NCI-H748 (cell line): ENCODE data around the gene ANGPT4.
"Not testable (repeated sequence)": the region's sequence is repeated elsewhere in the genome, so short reads cannot be mapped to it uniquely, and the experiment has no call there.

Experiments
- DNase-seq: peaks from one replicate; lab custom pipeline; 2025; ENCODE audit not compliant: unreplicated experiment; lab: John Stamatoyannopoulos, UW

Gene ANGPT4

GRCh38 chr20:878511-879307 is 37.4 kb downstream of the ANGPT4 start:
- DNase-seq = no peak

DNA sequence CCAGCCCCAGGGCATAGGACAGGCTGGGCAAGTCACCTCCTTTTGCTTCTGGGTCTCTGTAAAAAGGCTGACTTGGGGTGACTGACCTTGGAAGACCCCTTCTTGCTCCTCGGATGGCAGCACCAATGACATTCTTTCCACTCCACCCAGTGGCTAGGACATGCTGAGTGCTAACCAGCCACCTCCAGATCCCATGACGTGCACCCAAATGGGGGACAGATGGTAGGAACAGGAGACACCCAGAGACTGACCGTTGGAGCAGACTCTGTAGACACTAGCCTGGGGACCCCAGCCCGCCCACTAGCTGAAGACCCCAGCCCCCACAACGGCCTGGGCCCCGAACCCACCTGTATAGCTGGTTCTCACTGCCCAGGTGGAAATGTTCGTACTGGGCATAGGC is 38.3 kb downstream of the ANGPT4 start:
- no peak for DNase-seq

DNA sequence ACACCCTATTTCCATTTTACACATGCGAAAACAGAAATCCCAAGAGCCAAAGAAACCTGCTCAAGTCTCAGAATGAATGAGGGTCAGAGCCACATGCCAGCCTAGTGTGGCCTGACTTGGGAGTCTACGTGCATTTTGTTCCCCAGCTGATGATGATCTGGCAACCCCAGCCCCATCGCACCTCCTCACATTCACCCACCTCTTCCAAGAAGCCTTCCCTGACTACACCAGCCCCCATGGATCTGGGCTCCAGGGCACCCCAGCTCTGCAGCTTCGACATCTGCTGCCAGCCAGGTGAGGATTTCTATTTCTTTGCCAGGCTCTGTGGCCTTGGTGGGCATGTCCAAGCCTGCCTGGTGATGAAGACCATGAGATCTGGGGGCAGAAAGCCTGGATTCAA is 41.0 kb downstream of the ANGPT4 start:
- no peak for DNase-seq

DNA sequence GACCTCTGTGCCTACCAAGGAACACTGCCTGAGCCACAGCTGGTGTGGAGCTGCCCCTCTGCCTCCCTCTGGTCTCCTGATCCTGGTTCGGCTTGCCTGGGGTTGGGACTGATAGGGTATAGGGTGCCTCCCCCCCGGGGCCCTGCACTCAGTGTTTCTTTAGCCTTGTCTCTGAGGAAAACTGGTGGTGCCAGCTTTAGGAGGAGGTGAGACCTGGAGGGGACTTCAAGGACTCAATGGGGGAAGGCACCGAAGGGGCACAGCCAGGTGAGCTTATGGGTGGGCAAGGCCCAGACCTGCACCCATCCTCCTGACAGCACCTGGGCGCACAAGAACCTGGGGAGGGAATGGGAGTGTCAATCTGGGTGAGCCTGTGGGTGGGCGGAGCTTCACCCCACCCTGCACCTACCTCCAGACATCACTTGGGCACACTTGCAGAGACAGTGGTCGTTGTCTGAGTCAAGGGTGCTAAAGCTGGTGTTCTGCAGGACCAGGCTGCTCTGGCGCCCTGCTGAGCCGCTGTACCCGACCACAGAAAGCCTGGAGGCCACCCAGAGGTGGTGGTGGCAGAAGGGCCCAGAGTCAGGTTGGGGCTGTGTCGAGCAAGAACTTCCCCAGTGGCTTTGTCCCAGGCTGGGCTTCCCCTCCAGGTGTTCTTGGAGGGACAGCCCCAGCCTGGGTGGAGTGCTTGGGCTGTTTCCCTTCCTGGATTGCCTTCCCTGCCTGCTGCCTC is 42.1 kb downstream of the ANGPT4 start:
- no peak for DNase-seq

GRCh38 chr20:872855-873520 is 43.1 kb downstream of the ANGPT4 start:
- peak; percentile 21 for DNase-seq

DNA sequence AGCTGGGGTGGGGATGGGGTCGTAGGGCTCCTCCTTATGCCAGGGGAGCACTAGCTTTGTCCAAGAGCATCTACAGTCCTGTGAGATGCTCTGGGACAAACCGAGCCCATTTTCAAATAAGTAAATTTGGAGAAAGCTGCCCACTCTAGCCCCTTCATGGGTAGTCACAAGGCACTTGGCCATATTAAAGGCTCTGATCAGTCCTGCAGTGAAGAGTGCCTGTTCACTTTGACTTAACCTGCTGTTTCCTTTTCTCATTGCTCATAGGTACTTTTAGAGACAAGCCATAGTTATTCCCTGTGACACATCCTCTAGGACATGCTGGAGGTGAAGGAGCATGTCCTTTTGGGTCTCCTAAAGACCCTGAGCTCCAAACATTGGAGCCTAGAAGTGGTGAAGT is 44.2 kb downstream of the ANGPT4 start:
- DNase-seq = no peak

- no peak for DNase-seq
These were observed 44.7 kb downstream of the ANGPT4 start for GRCh38 chr20:871436-871835.

- no peak for DNase-seq
These were observed 45.4 kb downstream of the ANGPT4 start for GRCh38 chr20:870758-871157.

DNA sequence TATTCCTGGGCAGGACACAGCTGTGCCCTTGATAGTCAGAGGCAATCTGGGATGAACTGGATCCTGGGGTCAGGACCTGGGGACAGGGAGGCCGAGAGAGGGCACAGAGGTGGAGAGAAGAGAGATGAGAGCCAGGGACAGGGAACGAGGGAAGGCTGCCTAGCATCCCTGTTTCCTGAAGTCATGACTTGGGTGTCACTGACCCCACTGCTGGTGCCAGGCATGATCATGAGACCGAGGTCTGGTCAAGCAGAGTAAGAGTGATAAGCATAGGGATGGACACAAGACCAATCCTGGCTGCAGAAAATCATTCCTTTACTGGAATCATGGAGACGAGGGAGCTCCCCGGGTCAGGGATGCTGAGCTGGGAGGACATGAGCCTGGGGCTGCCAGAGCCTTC is 46.5 kb downstream of the ANGPT4 start:
- DNase-seq = no peak

DNA sequence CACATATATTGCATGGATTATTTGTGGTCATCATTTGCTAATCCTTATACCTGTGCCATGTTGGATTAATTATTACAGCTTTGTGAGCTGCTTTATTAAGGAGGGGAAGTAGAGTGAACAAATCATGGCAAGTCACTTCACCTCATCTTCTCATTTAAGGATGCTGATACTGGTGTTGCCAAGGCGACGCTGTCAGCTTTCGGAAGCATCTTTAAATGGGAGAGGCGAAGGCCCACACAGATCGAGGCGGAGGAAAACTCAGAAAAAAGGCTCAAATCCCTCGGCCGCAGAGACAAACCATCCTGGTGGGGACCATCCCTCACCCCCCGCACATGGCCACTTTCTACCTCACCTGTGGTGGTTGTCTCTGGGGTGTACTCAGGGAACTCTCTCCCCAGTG is 47.9 kb downstream of the ANGPT4 start:
- no peak for DNase-seq

DNA sequence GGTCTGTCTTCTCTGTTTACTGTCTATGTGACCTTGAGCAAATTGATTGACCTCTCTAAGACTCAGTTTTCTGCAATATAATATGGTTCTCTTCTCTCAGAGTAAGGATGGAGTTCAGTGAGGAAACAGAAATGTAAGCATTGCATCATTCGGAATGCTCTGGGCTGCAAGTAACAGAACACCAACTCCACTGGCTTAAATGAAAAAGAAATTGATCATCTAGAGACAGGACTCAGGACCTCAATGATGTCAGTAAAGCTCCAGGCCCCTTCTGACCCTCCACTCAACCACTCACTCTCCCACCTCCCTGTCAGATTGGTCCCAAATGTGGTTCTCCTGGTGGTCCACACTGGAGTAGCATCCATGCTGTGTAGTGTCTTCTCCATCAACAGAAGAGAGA is 50.7 kb downstream of the ANGPT4 start:
- no peak for DNase-seq

DNA sequence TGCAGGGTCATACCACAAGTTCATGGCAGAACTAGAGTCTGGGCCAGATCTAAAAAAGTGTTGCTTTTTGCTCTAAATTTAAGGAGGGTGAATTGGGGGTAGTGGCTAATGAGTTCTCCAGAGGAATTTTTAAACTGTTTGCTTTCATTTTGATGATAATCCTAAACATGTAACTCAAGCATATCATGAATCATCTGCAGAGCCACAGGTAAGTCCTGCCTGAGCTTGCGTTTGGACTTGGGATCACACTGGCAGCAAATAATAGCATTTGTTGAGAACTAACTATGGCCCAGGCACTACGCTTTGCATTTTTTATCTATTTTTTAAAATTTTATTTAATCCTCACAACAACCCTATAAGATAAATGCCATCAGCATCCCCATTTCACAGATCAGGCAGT is 55.2 kb downstream of the ANGPT4 start:
- no peak for DNase-seq

- DNase-seq = no peak
These were observed 56.3 kb downstream of the ANGPT4 start for GRCh38 chr20:859751-860231.

- DNase-seq = no peak
These were observed 58.1 kb downstream of the ANGPT4 start for GRCh38 chr20:858011-858410.

DNA sequence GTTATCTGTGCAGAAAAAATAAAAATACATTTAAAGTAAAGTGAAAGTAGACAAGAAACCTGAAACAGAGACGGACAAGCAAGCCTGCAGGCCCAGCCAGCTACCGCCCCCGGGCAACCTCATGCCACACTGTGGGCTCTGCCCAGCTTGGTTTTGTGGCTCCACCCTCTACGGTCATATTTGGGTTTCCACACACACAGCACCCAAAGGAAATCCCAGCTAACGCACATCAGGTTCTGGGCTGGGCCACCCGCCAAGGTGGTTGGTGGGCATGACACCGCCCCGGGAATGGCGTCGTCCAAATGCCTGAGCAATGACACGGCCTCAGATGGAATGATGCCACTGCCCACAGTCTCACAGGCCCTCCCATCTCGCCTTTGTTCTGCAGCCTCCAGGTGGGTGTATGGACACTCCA is 59.8 kb downstream of the ANGPT4 start:
- DNase-seq = no peak

- no peak for DNase-seq
These were observed 60.4 kb downstream of the ANGPT4 start for GRCh38 chr20:855466-856360.

- DNase-seq = no peak
These were observed 61.5 kb downstream of the ANGPT4 start for GRCh38 chr20:854601-855000.

DNA sequence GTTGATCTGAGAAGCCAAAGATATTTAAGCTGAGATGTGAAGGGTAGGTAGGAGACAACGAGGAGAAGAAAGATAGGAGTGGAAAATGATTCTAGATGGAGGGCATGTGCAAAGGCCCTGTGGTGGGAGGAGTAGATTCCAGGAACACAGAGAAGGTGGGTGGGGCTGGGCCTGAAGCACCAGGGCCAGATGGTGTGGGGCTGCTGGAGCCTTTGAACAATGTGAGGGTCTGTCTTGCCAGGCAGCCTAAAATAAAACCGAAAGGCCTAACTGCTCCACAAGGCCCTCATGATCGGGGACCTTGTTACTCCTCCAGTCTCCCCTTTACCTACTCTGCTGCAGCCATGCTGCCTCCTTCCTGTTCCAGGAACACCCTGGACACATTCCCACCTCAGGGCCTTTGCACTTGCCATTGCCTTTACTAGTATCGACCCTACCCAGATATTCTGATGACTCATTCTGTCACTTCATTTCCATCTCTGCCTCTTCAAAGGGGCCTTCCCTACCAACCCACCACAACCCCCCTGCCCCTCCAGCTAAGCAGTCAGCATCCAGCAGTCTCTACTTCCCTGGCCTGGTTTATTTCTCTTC is 62.6 kb downstream of the ANGPT4 start:
- DNase-seq = no peak

GRCh38 chr20:848731-849130 is 67.4 kb downstream of the ANGPT4 start:
- DNase-seq = not testable (repeated sequence)

DNA sequence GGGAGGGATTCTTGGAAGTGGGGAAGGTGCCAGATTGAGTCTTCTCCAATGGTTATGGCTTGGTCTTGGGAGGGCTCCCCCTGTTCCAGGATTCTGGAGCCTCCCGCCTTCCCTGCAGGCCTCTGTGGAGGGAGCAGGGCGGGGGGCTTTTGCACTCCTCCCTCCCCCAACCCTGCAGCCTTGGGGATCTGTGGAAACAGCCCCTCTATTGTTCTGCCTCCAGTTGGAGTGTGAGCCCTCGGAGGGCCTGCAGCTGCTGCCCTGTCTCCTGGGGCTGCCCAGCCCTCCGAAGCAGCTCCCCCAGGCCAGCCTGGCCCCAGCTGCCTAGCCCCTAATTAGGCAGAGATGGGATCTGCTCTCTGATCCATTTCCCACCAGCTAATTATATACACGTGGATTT is 67.9 kb downstream of the ANGPT4 start:
- no peak for DNase-seq

DNA sequence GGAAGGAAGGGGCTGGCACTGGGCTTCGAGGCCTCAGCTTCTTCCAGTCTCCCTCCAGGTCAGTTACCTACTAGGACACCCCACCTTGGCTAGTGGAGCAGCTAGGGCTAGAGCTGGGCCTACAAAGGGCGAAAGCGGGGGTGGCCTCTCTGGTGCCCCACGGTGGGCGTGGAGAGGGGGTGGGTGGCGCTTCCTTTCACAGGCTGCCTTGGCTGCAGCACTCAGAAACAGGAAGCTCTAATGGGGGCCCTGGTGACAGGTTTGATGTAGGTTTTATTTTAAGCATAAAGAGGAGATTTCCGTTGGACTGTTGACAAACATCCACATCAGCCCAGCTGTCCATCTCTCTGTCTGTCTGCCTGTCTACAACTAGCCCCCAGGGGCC is 69.2 kb downstream of the ANGPT4 start:
- DNase-seq = no peak
